ENCODE results near the gene CAMSAP2. TPM values are rescaled to one million over a fixed set of nuclear protein-coding genes. Genes with fewer than 3 reads are reported as not detected.

Gene CAMSAP2
- total and polyA plus RNA-seq, 2 of the 4 experiments (the other 2 are of a cell fraction) = 8.3 to 29.4 TPM

- no peak overlapping the region for H3K27ac ChIP-seq (ENCODE audit: insufficient read depth, low read length)
- H3K4me2 ChIP-seq (ENCODE audit: low read depth, low read length) = no peak overlapping the region
These were observed 37.2 kb downstream of the CAMSAP2 start for GRCh38 chr1:200775850-200776249.

More at GRCh38 chr1:200775850-200776249, 37.2 kb downstream of the CAMSAP2 start:
- Histone ChIP-seq H2BK5ac (ENCODE audit: low read depth, low read length, poor library complexity, severe bottlenecking) (no peak overlapping the region), H4K20me1 (ENCODE audit: insufficient read depth, low read length) (peaks cover 37% of the 10 kb centered on the region), H3K18ac (ENCODE audit: low read depth, low read length) (no peak overlapping the region), H3K4ac (ENCODE audit: low read depth, low read length) (no peak overlapping the region), H3K23ac (ENCODE audit: low read depth, low read length) (peak overlapping the region; percentile 69; the same call in 1 of the 2 replicates), H3K9ac (ENCODE audit: low read depth, low read length) (no peak overlapping the region), H3K14ac (replicated peaks; ENCODE audit: low read depth, low read length) (no peak overlapping the region; the same call in 1 of the 2 replicates), H3K79me1 (ENCODE audit: low read depth in 1 of 2, low read length in 2 of 2) (peaks cover 12 to 63% of the 10 kb centered on the region in 2 experiments), H4K8ac (ENCODE audit: low read depth in 2 of 2, low read length in 2 of 2) (no peak overlapping the region), H2BK120ac (ENCODE audit: low read depth, low read length) (no peak overlapping the region), H3K9me3 (ENCODE audit: control insufficient read depth, insufficient read depth, low read length) (no peaks in the 10 kb centered on the region), H3K36me3 (ENCODE audit: control insufficient read depth, insufficient read depth, low read length) (peaks cover 4% of the 10 kb centered on the region; the same call in 1 of the 2 replicates), H3K9me1 (ENCODE audit: insufficient read depth, low read length) (peaks cover 11% of the 10 kb centered on the region), H3K4me3 (ENCODE audit: insufficient read depth, low read depth, low read length) (no peak overlapping the region), H3K4me1 (ENCODE audit: control insufficient read depth, insufficient read depth, low read length) (peaks cover 15% of the 10 kb centered on the region), H3K56ac (ENCODE audit: extremely low read depth, insufficient read depth, low read length) (no peak overlapping the region), H2AK5ac (ENCODE audit: low read depth, low read length) (no peak overlapping the region), H4K5ac (ENCODE audit: low read depth, low read length) (no peak overlapping the region), H2AFZ (replicated peaks; ENCODE audit: low read length, poor library complexity) (no peak overlapping the region), H2AK9ac (replicated peaks; ENCODE audit: low read depth, low read length, poor library complexity) (no peak overlapping the region), H2BK20ac (ENCODE audit: low read depth, low read length) (no peak overlapping the region), H4K91ac (ENCODE audit: insufficient read depth, low read depth, low read length) (no peak overlapping the region), H3K27me3 (ENCODE audit: control insufficient read depth, insufficient read depth, low read length) (no peaks in the 10 kb centered on the region), H2BK15ac (ENCODE audit: low read depth, low read length) (no peak overlapping the region)
- BruUV-seq (replicated peaks) = no TSS peak
- DNase-seq = no peak
- ATAC-seq (ENCODE audit: low read depth) = no peak
- no peak for TF ChIP-seq CTCF (conservative IDR thresholded peaks at IDR 0.05; ENCODE audit: low read depth, low read length)
- TF ChIP-seq RAD21 (IDR thresholded peaks at IDR 0.05; ENCODE audit: low read length) = no peak
- TF ChIP-seq SMC3 (IDR thresholded peaks at IDR 0.05; ENCODE audit: low read depth, low read length) = no peak
- TF ChIP-seq CHD1 (IDR thresholded peaks at IDR 0.05; ENCODE audit: low read depth, low read length) = no peak
- no peak for TF ChIP-seq CEBPB (IDR thresholded peaks at IDR 0.05; ENCODE audit: low read depth, low read length)
- no peak for TF ChIP-seq USF2 (IDR thresholded peaks at IDR 0.05; ENCODE audit: low read depth, low read length)
- no peak for TF ChIP-seq ELK1 (IDR thresholded peaks at IDR 0.05; ENCODE audit: borderline replicate concordance, low read depth, low read length)
- no peak for TF ChIP-seq MXI1 (IDR thresholded peaks at IDR 0.05; ENCODE audit: borderline replicate concordance, low read depth, low read length)
- no peak for TF ChIP-seq RFX5 (IDR thresholded peaks at IDR 0.05; ENCODE audit: low read depth, low read length)
- no peak for TF ChIP-seq BHLHE40 (IDR thresholded peaks at IDR 0.05; ENCODE audit: low read depth, low read length)
- TF ChIP-seq MAFK (IDR thresholded peaks at IDR 0.05; ENCODE audit: low read depth, low read length) = no peak
- no peak for TF ChIP-seq MAZ (IDR thresholded peaks at IDR 0.05; ENCODE audit: borderline replicate concordance, low read depth, low read length)
- no peak for TF ChIP-seq RCOR1 (IDR thresholded peaks at IDR 0.05; ENCODE audit: insufficient replicate concordance, low read length)
- no peak for TF ChIP-seq POLR2A (IDR thresholded peaks at IDR 0.05; ENCODE audit: low read depth, low read length)
- TF ChIP-seq NFE2L2 (IDR thresholded peaks at IDR 0.05; ENCODE audit: low read depth, low read length) = no peak
- TF ChIP-seq FOS (IDR thresholded peaks at IDR 0.05; ENCODE audit: low read depth, low read length) = no peak
- in situ Hi-C loops (cut with MboI; ENCODE audit: low sequenced_read_pairs) (no loop called here), intact Hi-C loops (cut with micrococcal nuclease) (no loop called here), dilution Hi-C loops (cut with HindIII; ENCODE audit: low sequenced_read_pairs, unreplicated experiment) (no loop called here)
- CTCF ChIA-PET = no interaction called here
- POLR2A ChIA-PET (ENCODE audit: unreplicated experiment) = no interaction called here

Measured in IMR-90 (cell line).